Peyer's patch (tissue), 4 donors: ENCODE measurements around the gene SYNE2.

Experiments used
- POLR2A ChIP-seq, 2 donors: fragments of 450-650 bp; IDR thresholded peaks; one replicate each; pipeline ENCODE4 v1.5.1; 2017; ENCODE audit warnings: antibody characterized with exemption in 2 of 2, mild to moderate bottlenecking in 2 of 2, moderate library complexity in 2 of 2
- TF ChIP-seq, protein P1 (sequence below), 6 experiments: fragments of 450-650 bp in 4 of 6; fragments of 200-600 bp in 2 of 6; sonication (generic) in 1 of 6; IDR thresholded peaks; one replicate each; pipeline ENCODE4 v1.5.1; 2017 to 2019; ENCODE audit warnings: antibody characterized with exemption in 6 of 6, mild to moderate bottlenecking in 3 of 6, moderate library complexity in 1 of 6

DNA sequence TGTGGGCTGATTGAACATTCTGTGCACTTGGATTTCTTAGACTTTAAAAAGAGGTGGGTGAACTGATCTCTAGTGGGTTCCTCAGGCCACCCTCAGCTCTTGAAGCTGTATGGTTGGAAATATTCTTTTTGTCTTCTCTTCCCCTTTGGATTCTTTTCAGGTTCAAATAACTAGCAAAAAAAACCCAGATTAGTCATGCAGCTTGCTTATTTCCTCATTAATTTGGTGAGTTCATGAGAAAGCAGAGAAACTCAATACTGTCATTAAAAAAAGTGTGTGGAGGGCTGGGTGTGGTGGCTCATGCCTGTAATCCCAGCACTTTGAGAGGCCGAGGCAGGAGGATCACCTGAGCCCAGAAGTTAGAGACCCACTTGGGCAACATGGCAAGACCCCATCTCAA is 258.0 kb downstream of the SYNE2 start:
- TF ChIP-seq, protein P1, sequence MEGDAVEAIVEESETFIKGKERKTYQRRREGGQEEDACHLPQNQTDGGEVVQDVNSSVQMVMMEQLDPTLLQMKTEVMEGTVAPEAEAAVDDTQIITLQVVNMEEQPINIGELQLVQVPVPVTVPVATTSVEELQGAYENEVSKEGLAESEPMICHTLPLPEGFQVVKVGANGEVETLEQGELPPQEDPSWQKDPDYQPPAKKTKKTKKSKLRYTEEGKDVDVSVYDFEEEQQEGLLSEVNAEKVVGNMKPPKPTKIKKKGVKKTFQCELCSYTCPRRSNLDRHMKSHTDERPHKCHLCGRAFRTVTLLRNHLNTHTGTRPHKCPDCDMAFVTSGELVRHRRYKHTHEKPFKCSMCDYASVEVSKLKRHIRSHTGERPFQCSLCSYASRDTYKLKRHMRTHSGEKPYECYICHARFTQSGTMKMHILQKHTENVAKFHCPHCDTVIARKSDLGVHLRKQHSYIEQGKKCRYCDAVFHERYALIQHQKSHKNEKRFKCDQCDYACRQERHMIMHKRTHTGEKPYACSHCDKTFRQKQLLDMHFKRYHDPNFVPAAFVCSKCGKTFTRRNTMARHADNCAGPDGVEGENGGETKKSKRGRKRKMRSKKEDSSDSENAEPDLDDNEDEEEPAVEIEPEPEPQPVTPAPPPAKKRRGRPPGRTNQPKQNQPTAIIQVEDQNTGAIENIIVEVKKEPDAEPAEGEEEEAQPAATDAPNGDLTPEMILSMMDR (IDR thresholded peaks at IDR 0.05) = no peak
- TF ChIP-seq POLR2A (IDR thresholded peaks at IDR 0.05) = no peak
